ENCODE data around the gene WAPL. TPM values are rescaled to one million over a fixed set of nuclear protein-coding genes. Genes with fewer than 3 reads are reported as not detected.

The WAPL gene
- total and polyA plus RNA-seq, 2 donors (not counting 1 experiment from before 2014, with no cell fraction given) = 8.3 to 42.8 TPM

DNA sequence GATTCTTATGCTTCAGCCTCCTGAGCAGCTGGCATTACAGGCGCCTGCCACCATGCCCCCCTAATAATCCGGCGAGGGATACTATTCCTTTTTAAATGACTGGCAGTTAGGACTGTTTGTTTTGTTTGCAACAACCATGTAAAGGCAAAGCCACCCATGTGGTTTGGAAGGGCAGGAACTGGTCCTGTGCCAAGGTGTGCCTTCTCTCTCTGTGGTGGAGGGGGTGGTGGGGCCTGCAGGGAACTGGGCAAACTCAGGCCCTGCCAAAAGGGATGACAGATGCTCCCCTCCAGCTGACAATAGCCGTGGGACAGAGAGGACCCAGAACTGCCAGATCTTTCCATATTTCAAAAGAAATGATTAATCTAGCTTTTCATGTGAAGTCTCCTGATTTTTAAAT lies 23.5 kb upstream of the WAPL start:
- no peak overlapping the region for H3K4me2 ChIP-seq (replicated peaks; ENCODE audit: low read depth, low read length, poor library complexity, severe bottlenecking)
- peaks cover 13% of the 10 kb centered on the region for H3K27me3 Mint-ChIP-seq
- no peak overlapping the region for H3K9ac ChIP-seq (ENCODE audit: low read length)
- no peak overlapping the region for H2AFZ ChIP-seq (ENCODE audit: insufficient read depth, low read depth, low read length, poor library complexity, severe bottlenecking)
- ATAC-seq (ENCODE audit: low read depth) = no peak
- 69% methylated on average over 3 of the region's 4 CpGs for WGBS (ENCODE audit: insufficient coverage)
- H3K9me3 Mint-ChIP-seq (ENCODE audit: insufficient read depth) = no peaks in the 10 kb centered on the region
- H3K4me1 Mint-ChIP-seq = no peaks in the 10 kb centered on the region
- no peak for TF ChIP-seq EZH2 (IDR thresholded peaks at IDR 0.05; ENCODE audit: borderline replicate concordance, insufficient read depth, low read depth, low read length, poor library complexity, severe bottlenecking)
- TF ChIP-seq, protein P1, sequence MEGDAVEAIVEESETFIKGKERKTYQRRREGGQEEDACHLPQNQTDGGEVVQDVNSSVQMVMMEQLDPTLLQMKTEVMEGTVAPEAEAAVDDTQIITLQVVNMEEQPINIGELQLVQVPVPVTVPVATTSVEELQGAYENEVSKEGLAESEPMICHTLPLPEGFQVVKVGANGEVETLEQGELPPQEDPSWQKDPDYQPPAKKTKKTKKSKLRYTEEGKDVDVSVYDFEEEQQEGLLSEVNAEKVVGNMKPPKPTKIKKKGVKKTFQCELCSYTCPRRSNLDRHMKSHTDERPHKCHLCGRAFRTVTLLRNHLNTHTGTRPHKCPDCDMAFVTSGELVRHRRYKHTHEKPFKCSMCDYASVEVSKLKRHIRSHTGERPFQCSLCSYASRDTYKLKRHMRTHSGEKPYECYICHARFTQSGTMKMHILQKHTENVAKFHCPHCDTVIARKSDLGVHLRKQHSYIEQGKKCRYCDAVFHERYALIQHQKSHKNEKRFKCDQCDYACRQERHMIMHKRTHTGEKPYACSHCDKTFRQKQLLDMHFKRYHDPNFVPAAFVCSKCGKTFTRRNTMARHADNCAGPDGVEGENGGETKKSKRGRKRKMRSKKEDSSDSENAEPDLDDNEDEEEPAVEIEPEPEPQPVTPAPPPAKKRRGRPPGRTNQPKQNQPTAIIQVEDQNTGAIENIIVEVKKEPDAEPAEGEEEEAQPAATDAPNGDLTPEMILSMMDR (IDR thresholded peaks at IDR 0.05) = no peak
- H3K4me3 ChIP-seq (ENCODE audit: control extremely low read depth in 1 of 5, extremely low read depth in 1 of 5, insufficient read depth in 1 of 5, low read depth in 2 of 5, low read length in 4 of 5) = no peak overlapping the region
- no peak for DNase-seq
- H3K79me2 ChIP-seq (ENCODE audit: control insufficient read depth, insufficient read depth, low read length) = no peaks in the 10 kb centered on the region
- no peak overlapping the region for H3K27ac ChIP-seq (ENCODE audit: low read length in 2 of 2)
- H3K4me1 ChIP-seq (ENCODE audit: control insufficient read depth in 2 of 2, insufficient read depth in 2 of 2, low read length in 2 of 2) = no peaks in the 10 kb centered on the region
- intact Hi-C loops (cut with micrococcal nuclease) = no loop called here
- H3K36me3 ChIP-seq (replicated peaks in 1 of 2; ENCODE audit: control extremely low read depth in 1 of 2, control insufficient read depth in 1 of 2, extremely low read depth in 1 of 2, insufficient read depth in 2 of 2, low read length in 1 of 2) = no peaks in the 10 kb centered on the region
- H4K20me1 ChIP-seq (ENCODE audit: control insufficient read depth, insufficient read depth, low read length, poor library complexity, severe bottlenecking) = no peaks in the 10 kb centered on the region
- ChIA-PET POLR2A (no interaction called here), CTCF (interaction anchor here (0.9 kb wide), 1 partner anchor 24 kb away, joined by 3 read pairs; the partner anchor contains the start of gene WAPL)
- peaks cover 0 to 6% (median 2%) of the 10 kb centered on the region in 4 experiments for H3K27me3 ChIP-seq (replicated peaks in 1 of 4; ENCODE audit: control extremely low read depth in 1 of 4, control insufficient read depth in 3 of 4, insufficient read depth in 4 of 4, low read length in 3 of 4)
- H3K4me3 Mint-ChIP-seq = no peak overlapping the region
- peaks cover 0 to 7% (median 3%) of the 10 kb centered on the region in 3 donors for H3K9me3 ChIP-seq (ENCODE audit: control extremely low read depth in 1 of 3, control insufficient read depth in 2 of 3, insufficient read depth in 1 of 3, low read length in 2 of 3)
- H3K27ac Mint-ChIP-seq = no peak overlapping the region

DNA sequence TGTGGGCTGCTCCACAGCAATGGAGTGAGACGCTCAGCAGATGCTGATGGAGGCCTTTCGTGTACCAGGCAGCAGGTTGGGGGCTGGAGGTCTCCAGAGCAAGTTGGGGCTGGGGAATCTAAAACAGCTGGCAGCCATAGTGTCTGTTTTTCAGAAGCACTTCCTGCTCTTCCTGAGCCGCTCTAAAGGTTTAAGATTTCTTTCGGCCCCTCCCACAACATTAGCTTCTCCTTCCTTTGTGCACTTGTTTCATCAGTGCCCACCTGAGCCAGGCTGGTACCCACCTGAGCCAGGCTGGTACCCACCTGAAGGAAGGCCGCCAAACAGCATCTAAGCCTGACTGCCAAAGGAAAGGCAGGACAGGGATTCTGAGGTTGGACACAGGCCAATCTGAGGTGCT lies 18.4 kb upstream of the WAPL start:
- Histone ChIP-seq H3K4me1 (ENCODE audit: control insufficient read depth in 2 of 2, insufficient read depth in 2 of 2, low read length in 2 of 2) (peaks cover 15 to 21% of the 10 kb centered on the region in 2 donors), H3K9me3 (ENCODE audit: control extremely low read depth in 1 of 3, control insufficient read depth in 2 of 3, insufficient read depth in 1 of 3, low read length in 2 of 3) (peaks cover 0 to 12% (median 0%) of the 10 kb centered on the region in 3 donors), H3K4me3 (ENCODE audit: control extremely low read depth in 1 of 5, extremely low read depth in 1 of 5, insufficient read depth in 1 of 5, low read depth in 2 of 5, low read length in 4 of 5) (no peak overlapping the region), H3K9ac (ENCODE audit: low read length) (no peak overlapping the region), H3K36me3 (replicated peaks in 1 of 2; ENCODE audit: control extremely low read depth in 1 of 2, control insufficient read depth in 1 of 2, extremely low read depth in 1 of 2, insufficient read depth in 2 of 2, low read length in 1 of 2) (no peaks in the 10 kb centered on the region), H3K4me2 (replicated peaks; ENCODE audit: low read depth, low read length, poor library complexity, severe bottlenecking) (no peak overlapping the region), H4K20me1 (ENCODE audit: control insufficient read depth, insufficient read depth, low read length, poor library complexity, severe bottlenecking) (no peaks in the 10 kb centered on the region), H2AFZ (ENCODE audit: insufficient read depth, low read depth, low read length, poor library complexity, severe bottlenecking) (peak overlapping the region; percentile 21), H3K79me2 (ENCODE audit: control insufficient read depth, insufficient read depth, low read length) (no peaks in the 10 kb centered on the region), H3K27me3 (replicated peaks in 1 of 4; ENCODE audit: control extremely low read depth in 1 of 4, control insufficient read depth in 3 of 4, insufficient read depth in 4 of 4, low read length in 3 of 4) (peaks cover 0 to 22% (median 5%) of the 10 kb centered on the region in 4 experiments), H3K27ac (ENCODE audit: low read length in 2 of 2) (no peak overlapping the region)
- Mint-ChIP-seq H3K4me3 (no peak overlapping the region), H3K9me3 (ENCODE audit: insufficient read depth) (no peaks in the 10 kb centered on the region), H3K27me3 (no peaks in the 10 kb centered on the region), H3K27ac (no peak overlapping the region), H3K4me1 (peaks cover 14% of the 10 kb centered on the region)
- CTCF ChIA-PET = no interaction called here
- intact Hi-C loops (cut with micrococcal nuclease) = no loop called here
- 79% methylated on average over 4 of the region's 5 CpGs for WGBS (ENCODE audit: insufficient coverage)
- POLR2A ChIA-PET = no interaction called here
- ATAC-seq (ENCODE audit: low read depth) (no peak), DNase-seq (no peak)
- no peak for TF ChIP-seq EZH2 (IDR thresholded peaks at IDR 0.05; ENCODE audit: borderline replicate concordance, insufficient read depth, low read depth, low read length, poor library complexity, severe bottlenecking)
- TF ChIP-seq, protein P1 (IDR thresholded peaks at IDR 0.05) = no peak
